Measurements from ENCODE around the gene NEUROD2.

NEUROD2 gene

GRCh38 chr17:39607851-39608130, at the start of gene NEUROD2:
TSS of gene NEUROD2 (minus strand) at chr17:39607920. CDS start at chr17:39606599, 1,321 bp downstream.
- ATAC-seq = no peak
- no peak for TF ChIP-seq PATZ1 (CRISPR knock-in tag; IDR thresholded peaks at IDR 0.05; ENCODE audit: borderline replicate concordance)
- no peak for TF ChIP-seq ARNTL (CRISPR knock-in tag; IDR thresholded peaks at IDR 0.05; ENCODE audit: borderline replicate concordance, low read depth)

GRCh38 chr17:39655105-39655504, 47.4 kb upstream of the NEUROD2 start:
- ATAC-seq = no peak
- TF ChIP-seq TCF4 (CRISPR knock-in tag; IDR thresholded peaks at IDR 0.05; ENCODE audit: borderline replicate concordance) (no peak), RARB (CRISPR knock-in tag; IDR thresholded peaks at IDR 0.05) (no peak), BACH2 (CRISPR knock-in tag; IDR thresholded peaks at IDR 0.05; ENCODE audit: borderline replicate concordance) (no peak), ZNF70 (CRISPR knock-in tag; IDR thresholded peaks at IDR 0.05) (no peak), PPARA (CRISPR knock-in tag; IDR thresholded peaks at IDR 0.05; ENCODE audit: borderline replicate concordance) (no peak), CSDC2 (CRISPR knock-in tag; IDR thresholded peaks at IDR 0.05) (no peak), ZNF565 (CRISPR knock-in tag; conservative IDR thresholded peaks at IDR 0.05; ENCODE audit: low read depth) (no peak)

- ATAC-seq = peak; percentile 82
- no peak for TF ChIP-seq TCF4 (CRISPR knock-in tag; IDR thresholded peaks at IDR 0.05; ENCODE audit: borderline replicate concordance)
Measured at GRCh38 chr17:39653662-39654331, 46.1 kb upstream of the NEUROD2 start.

- TF ChIP-seq ZNF8 (CRISPR knock-in tag; IDR thresholded peaks at IDR 0.05) (no peak), PATZ1 (CRISPR knock-in tag; IDR thresholded peaks at IDR 0.05; ENCODE audit: borderline replicate concordance) (no peak), ZFP30 (CRISPR knock-in tag; IDR thresholded peaks at IDR 0.05) (no peak), SNAI2 (CRISPR knock-in tag; IDR thresholded peaks at IDR 0.05) (no peak)
- no peak for ATAC-seq
Measured at GRCh38 chr17:39653316-39653661, 45.6 kb upstream of the NEUROD2 start.

GRCh38 chr17:39652587-39653315, 45.0 kb upstream of the NEUROD2 start:
- TF ChIP-seq PPARA (CRISPR knock-in tag; IDR thresholded peaks at IDR 0.05; ENCODE audit: borderline replicate concordance) (no peak), ZNF8 (CRISPR knock-in tag; IDR thresholded peaks at IDR 0.05) (no peak), CREB5 (CRISPR knock-in tag; IDR thresholded peaks at IDR 0.05; ENCODE audit: low read depth) (no peak), CSRNP3 (CRISPR knock-in tag; IDR thresholded peaks at IDR 0.05) (no peak), ZNF565 (CRISPR knock-in tag; conservative IDR thresholded peaks at IDR 0.05; ENCODE audit: low read depth) (no peak), ESRRG (CRISPR knock-in tag; IDR thresholded peaks at IDR 0.05) (no peak), GLIS3 (CRISPR knock-in tag; IDR thresholded peaks at IDR 0.05) (no peak), ZFP30 (CRISPR knock-in tag; IDR thresholded peaks at IDR 0.05) (no peak)
- peak; percentile 23 for ATAC-seq

- ATAC-seq = no peak
- TF ChIP-seq ZNF565 (CRISPR knock-in tag; conservative IDR thresholded peaks at IDR 0.05; ENCODE audit: low read depth) (no peak), TSHZ2 (CRISPR knock-in tag; IDR thresholded peaks at IDR 0.05) (no peak), ARNTL (CRISPR knock-in tag; IDR thresholded peaks at IDR 0.05; ENCODE audit: borderline replicate concordance, low read depth) (no peak), ZFP30 (CRISPR knock-in tag; IDR thresholded peaks at IDR 0.05) (no peak), TOX (CRISPR knock-in tag; IDR thresholded peaks at IDR 0.05; ENCODE audit: borderline replicate concordance) (no peak)
Measured at GRCh38 chr17:39651923-39652586, 44.3 kb upstream of the NEUROD2 start.
